Fibroblast of upper back skin (primary cell): Measurements from ENCODE around the gene SPTBN4.
"Not testable (repeated sequence)": the region's sequence is repeated elsewhere in the genome, so short reads cannot be mapped to it uniquely, and the experiment has no call there.

Experiments used
- DNase-seq: peaks from one replicate; pipeline ENCODE4 v3.0.0-alpha.2; 2013

Gene SPTBN4

DNA sequence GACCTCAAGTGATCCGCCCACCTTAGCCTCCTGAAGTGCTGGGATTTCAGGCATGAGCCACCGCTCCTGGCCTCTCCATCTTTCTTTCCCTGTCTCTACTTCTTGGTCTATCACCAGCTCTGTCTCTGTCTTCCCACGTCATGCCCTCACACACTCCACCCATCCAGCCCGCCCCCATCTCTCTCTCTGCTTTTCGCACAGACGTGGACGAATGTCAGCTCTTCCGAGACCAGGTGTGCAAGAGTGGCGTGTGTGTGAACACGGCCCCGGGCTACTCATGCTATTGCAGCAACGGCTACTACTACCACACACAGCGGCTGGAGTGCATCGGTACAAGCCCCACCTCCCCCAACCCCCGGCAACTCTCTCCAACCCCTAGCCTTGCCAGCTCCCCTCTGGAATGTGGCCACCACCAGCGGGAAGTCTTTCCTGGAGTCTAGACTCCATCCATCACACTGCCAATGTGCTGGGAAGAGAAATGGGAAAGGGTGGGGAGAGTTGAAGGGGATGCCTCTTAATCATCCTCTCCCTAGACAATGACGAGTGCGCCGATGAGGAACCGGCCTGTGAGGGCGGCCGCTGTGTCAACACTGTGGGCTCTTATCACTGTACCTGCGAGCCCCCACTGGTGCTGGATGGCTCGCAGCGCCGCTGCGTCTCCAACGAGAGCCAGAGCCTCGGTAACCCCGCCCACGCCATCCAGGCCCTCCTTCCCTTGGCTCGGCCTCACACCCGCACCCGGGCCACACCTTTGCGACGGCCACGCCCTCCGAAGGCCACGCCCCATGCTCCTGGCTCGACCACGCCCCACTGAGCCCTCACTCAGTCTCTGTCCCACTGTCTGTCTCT is 156.8 kb downstream of the SPTBN4 start:
- DNase-seq = peak; percentile 91

GRCh38 chr19:40624369-40625153 is 157.8 kb downstream of the SPTBN4 start:
- DNase-seq = not testable (repeated sequence)

DNA sequence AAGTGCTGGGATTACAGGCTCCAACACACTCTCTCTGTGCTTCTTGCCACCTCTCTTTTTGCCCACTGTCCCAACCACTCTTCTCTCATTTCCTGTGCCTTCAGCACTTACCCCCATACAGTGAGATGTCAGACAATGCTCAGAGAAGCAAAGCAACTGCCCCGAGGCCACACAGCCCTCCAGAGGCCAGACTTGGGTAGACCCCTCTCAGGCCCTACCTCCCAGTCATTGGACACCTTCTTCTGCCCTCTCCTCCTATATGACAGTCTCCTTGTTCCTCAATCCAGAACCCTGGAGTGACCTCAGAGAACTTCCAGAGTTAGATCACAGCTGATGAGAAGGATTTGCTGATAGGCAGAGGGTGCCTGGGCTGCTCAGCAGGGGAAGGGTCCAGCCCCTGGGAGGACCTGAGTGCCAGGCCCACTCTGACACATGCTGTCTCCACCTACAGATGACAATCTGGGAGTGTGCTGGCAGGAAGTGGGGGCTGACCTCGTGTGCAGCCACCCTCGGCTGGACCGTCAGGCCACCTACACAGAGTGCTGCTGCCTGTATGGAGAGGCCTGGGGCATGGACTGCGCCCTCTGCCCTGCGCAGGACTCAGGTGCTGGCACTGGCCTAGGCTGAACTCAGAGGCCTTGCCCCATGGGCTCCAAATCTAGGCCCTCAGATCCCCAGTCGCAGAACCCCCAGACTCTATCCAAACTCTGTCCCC is 158.8 kb downstream of the SPTBN4 start:
- DNase-seq = no peak
